GM21367 (cell line): ENCODE measurements around the gene MACO1.
"Not testable (repeated sequence)": the region's sequence is repeated elsewhere in the genome, so short reads cannot be mapped to it uniquely, and the experiment has no call there.

Source experiments
- ATAC-seq: cut with Tn5 transposase; IDR thresholded peaks from one replicate; pipeline ENCODE4 v1.9.1; 2021; ENCODE audit not compliant: unreplicated experiment

MACO1 gene

GRCh38 chr1:25484533-25484932 lies 53.8 kb downstream of the MACO1 start:
- no peak for ATAC-seq

DNA sequence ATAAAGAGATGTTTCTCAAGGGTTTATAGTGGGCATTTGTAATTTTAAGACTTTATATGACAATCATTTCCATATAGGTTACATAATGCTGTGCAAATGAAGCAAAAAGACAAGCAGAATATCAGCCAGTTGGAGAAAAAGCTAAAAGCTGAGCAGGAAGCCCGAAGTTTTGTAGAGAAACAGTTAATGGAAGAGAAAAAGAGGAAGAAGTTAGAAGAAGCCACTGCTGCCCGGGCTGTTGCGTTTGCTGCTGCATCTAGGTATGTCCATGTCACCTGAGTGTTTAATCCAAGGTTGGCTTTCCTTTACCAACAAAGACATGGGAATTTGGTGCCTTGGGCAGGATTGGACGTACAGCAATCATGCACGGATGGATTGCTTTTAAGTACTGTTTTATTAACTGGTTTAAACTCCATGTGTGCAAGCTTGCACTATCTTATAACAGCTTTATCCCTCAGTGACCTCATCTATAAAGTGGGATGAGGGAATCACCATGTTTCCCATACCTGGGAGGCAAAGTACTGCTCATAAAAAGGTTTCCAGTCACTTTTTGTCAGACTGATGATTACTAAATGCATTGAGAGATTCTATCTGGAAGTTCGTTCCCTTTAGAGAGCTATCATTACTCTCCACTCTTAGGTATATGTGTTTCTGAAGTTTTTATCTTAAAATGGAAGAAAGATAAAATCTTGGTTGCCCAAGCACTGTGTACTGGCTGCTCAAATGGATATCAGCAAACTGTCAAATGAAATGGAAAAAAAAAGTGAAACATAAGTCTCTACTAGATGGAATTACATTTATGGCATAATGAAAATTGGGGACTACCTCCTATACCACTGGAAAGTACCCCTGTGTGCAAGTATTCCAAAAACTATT lies 55.1 kb downstream of the MACO1 start:
- no peak for ATAC-seq

- no peak for ATAC-seq
These were observed 55.9 kb downstream of the MACO1 start for GRCh38 chr1:25486602-25487001.

GRCh38 chr1:25487628-25488027 lies 56.9 kb downstream of the MACO1 start:
- ATAC-seq, result no peak

GRCh38 chr1:25492323-25492722 lies 61.6 kb downstream of the MACO1 start:
- no peak for ATAC-seq

GRCh38 chr1:25494952-25495351 lies 64.3 kb downstream of the MACO1 start:
- ATAC-seq, result no peak

DNA sequence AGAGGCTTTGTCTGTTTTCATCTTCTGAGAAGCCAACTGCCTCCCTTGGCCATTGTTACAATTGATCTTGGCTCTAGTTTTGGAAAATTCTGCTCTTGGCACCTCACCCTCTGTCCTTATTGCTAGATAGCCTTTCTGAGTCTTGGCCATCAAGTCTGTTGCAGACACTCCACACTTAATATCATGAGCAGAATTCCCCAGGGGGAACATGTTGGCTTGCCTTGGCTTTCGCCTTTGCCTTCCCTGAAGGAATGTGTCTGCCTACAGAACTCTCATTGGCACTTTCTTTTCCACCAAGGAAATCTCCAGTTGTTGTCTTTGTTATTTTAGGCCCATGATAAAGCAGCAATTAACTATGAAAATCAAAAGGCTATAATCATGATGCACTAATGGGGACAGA lies 70.0 kb downstream of the MACO1 start:
- ATAC-seq, result no peak

GRCh38 chr1:25501235-25502058 lies 70.8 kb downstream of the MACO1 start:
- ATAC-seq, result no peak

- no peak for ATAC-seq
These were observed 72.3 kb downstream of the MACO1 start for GRCh38 chr1:25502957-25503356.

GRCh38 chr1:25503551-25504426 lies 73.1 kb downstream of the MACO1 start:
- ATAC-seq, result no peak

GRCh38 chr1:25504706-25505595 lies 74.3 kb downstream of the MACO1 start:
- ATAC-seq, result no peak

GRCh38 chr1:25505656-25506385 lies 75.1 kb downstream of the MACO1 start:
- no peak for ATAC-seq

DNA sequence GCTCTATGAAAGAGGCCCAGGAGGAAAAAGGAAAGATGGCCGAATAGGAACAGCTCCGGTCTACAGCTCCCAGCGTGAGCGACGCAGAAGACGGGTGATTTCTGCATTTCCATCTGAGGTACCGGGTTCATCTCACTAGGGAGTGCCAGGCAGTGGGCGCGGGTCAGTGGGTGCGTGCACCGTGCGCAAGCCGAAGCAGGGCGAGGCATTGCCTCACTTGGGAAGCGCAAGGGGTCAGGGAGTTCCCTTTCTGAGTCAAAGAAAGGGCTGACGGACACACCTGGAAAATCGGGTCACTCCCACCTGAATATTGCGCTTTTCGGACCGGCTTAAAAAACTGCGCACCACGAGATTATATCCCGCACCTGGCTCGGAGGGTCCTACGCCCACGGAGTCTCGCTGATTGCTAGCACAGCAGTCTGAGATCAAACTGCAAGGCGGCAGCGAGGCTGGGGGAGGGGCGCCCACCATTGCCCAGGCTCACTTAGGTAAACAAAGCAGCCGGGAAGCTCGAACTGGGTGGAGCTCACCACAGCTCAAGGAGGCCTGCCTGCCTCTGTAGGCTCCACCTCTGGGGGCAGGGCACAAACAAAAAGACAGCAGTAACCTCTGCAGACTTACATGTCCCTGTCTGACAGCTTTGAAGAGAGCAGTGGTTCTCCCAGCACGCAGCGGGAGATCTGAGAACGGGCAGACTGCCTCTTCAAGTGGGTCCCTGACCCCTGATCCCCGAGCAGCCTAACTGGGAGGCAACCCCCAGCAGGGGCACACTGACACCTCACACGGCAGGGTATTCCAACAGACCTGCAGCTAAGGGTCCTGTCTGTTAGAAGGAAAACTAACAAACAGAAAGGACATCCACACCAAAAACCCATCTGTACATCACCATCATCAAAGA lies 76.1 kb downstream of the MACO1 start:
- not testable (repeated sequence) for ATAC-seq

- ATAC-seq, result no peak
These were observed 83.0 kb downstream of the MACO1 start for GRCh38 chr1:25513666-25514065.

DNA sequence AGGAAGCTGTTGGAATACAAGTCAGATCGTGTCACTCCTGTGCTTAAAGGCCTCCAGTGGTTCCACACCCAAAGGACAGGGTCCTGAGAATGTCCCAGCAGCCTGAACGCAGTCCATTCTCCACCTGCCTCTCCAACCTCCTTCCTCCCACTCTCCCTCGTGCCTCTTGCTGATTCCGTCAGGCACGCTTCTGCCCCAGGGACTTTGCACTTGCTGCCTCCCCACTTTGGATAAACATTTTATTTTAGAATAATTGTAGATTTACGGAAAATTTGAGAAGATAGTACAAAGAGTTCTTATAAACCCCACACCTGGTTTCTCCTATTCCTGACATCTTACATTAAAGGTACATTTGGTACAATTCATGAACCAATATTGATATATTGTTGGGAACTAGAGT lies 84.3 kb downstream of the MACO1 start:
- no peak for ATAC-seq

- no peak for ATAC-seq
These were observed 86.0 kb downstream of the MACO1 start for GRCh38 chr1:25516686-25517085.

DNA sequence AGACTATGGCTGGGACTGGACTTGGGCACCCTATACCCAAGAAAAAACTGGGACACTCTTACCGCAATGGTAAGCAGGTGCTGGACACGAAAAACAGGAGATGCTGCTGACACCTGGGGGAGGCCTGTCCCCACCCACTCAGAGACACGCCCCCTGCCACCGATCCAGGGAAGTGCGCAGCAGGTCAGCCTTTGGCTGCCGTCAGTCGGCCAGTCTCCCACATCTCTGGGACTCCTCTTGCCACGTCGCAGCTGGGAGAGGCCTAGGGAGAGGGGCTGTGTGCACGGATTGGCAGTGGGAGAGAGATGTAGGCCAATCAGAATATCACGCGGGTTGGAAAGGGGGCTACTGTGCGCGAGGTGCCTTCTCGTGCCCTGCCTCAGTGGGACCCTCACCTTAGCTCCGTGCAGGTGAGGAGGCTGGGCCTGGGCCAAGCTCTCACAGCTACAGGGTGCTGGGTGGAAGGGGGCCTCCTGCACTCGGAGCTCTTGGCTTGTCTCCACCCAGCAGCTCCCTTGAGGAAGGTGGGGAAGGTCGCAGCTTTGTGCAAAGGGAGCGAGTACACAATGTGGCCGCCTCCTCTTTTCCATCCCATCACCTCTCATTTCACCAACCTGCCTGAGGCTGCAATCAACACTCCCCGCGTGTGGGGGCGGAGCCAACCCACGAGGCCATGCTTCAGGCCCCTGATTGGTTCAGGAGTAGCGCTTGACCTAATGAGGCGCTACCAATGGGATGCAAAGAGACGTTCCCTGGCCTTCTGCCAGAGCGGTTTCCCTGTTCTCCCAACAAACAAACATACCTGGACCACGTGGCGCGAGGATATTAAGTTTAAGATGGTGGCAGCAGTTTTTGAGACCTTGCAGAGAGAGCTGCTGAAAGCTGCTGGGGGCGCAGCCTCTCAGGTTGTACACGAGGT lies 87.0 kb downstream of the MACO1 start:
- ATAC-seq, result no peak
